Measurements from ENCODE around the gene SNAP25.

The SNAP25 gene

DNA sequence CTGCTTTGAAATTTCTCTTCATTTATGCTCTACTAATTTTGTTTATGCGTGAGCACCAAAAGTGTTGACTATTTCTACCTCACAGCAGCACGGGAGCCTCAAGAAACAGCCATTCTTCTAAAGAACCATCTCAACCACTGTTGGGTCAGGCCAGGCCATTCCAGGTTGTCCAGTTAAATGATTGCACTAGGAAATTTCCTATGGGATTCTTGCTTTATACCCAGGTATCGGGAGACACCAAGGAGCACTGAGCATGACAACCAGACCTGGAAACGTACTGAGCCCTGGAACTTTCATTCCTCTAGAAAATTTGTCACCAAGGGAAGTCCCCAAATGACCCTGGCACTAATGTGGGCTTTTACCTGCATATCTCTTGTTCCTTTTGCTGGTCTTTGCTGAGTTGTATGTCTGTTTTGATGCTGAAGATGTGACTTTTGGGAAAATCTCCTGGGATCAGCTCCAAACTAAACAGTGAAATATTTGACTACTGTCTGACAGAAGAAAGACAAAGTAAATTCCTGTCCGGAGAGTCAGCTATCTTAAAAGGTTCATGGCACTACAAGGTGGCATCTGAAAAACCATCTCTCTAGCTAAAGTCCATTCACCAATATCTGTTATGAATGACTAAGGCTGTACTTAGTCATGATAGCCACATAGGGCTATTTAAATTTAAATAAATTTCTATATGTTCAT lies 70.5 kb downstream of the SNAP25 start:
- Mint-ChIP-seq H3K9me3 (no peaks in the 10 kb centered on the region), H3K4me3 (no peak overlapping the region), H3K4me1 (no peaks in the 10 kb centered on the region), H3K27ac (no peak overlapping the region), H3K36me3 (no peaks in the 10 kb centered on the region), H3K27me3 (peaks cover 5% of the 10 kb centered on the region)
- DNase-seq (ENCODE audit: low spot score in 2 of 2) (no peak), ATAC-seq (ENCODE audit: low read depth) (no peak)

DNA sequence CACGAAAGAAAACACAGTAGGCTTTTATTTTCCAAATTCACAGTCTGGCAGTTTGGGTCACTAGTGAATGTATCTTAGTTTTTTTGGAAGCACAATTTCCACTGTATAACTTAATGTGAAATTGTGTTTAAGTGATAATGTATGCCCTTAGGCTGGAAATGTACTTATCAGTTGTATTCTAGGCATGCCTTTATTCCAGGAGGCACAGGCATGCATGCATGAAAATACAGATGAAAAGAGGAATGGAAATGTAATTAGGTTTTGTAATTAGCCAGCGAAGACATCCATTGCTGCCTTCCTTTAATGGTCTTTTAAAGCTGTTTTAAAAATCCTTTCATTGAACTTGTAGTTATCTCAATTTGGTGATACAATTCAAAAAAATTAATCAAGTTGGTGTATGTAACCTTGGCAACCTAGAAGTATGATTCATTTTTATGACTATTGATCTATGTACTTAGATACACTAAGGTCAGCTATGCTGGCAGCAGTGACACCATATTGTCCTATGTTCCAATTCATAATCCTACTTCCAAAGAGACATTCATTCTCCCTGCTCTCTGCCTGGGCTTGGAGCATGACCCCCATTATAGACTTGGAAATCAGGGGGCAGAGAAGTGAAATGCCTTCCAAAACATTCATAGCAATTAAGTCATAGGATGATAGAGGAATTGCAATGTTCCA lies 73.1 kb downstream of the SNAP25 start:
- Mint-ChIP-seq H3K9me3 (no peaks in the 10 kb centered on the region), H3K36me3 (no peaks in the 10 kb centered on the region), H3K27me3 (peaks cover 3% of the 10 kb centered on the region), H3K27ac (no peak overlapping the region), H3K4me1 (no peaks in the 10 kb centered on the region), H3K4me3 (no peak overlapping the region)
- DNase-seq (ENCODE audit: low spot score in 2 of 2), result no peak
- no peak for ATAC-seq (ENCODE audit: low read depth)

DNA sequence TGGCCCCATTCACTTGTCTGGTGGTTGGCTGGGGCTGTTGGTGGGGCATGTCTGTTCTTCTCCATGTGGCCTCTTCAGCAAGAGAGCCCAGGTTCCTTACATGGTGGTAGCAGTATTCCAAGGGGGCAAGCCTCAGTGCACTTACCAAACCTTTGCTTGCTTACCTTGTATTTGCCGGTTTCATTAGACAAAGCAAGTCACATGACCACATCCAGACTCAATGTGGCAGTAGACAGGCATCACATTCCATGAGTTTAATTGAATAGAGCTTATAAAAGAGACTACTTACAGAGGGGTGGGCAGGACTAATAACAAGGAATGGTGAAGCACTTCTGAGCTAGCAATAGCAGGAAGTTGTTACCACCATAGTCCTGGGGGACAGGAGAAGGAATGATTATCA lies 78.6 kb downstream of the SNAP25 start:
- DNase-seq (ENCODE audit: low spot score in 2 of 2) (no peak), ATAC-seq (ENCODE audit: low read depth) (no peak)
- Mint-ChIP-seq H3K27ac (no peak overlapping the region), H3K9me3 (peaks cover 5% of the 10 kb centered on the region), H3K27me3 (peaks cover 6% of the 10 kb centered on the region), H3K4me3 (no peak overlapping the region), H3K36me3 (no peaks in the 10 kb centered on the region), H3K4me1 (no peaks in the 10 kb centered on the region)

DNA sequence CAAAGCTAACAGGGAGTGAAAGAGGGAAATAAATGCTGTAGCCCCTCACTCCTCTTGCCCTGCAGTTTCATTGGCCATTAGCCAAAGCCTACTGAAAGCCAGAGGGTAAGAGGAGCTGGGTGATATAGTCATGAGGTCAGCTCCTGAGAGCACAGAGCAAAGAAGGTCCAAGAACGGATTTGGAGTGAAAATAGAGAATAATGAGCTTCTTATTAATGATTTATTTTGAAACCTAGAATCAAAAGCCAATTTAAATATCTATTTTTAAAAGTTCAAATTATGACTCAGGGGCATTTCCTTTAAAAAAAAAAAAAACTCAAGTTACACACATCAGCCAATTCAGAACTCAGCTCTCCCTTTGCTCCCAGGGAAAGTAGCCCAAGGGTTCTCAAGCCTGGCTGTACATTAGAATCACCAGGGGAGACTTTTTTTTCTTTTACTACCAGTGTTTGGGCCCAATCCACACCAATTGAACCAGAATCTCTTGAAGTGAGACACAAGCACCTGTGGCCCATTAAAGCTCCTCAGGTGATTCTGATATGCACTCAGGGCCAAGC lies 79.1 kb downstream of the SNAP25 start:
- no peaks in the 10 kb centered on the region for H3K4me1 Mint-ChIP-seq
- DNase-seq (ENCODE audit: low spot score in 2 of 2), result no peak
- H3K4me3 Mint-ChIP-seq, result no peak overlapping the region
- no peak overlapping the region for H3K27ac Mint-ChIP-seq
- H3K36me3 Mint-ChIP-seq, result no peaks in the 10 kb centered on the region
- H3K9me3 Mint-ChIP-seq, result peaks cover 5% of the 10 kb centered on the region
- peaks cover 2% of the 10 kb centered on the region for H3K27me3 Mint-ChIP-seq
- ATAC-seq (ENCODE audit: low read depth), result no peak

DNA sequence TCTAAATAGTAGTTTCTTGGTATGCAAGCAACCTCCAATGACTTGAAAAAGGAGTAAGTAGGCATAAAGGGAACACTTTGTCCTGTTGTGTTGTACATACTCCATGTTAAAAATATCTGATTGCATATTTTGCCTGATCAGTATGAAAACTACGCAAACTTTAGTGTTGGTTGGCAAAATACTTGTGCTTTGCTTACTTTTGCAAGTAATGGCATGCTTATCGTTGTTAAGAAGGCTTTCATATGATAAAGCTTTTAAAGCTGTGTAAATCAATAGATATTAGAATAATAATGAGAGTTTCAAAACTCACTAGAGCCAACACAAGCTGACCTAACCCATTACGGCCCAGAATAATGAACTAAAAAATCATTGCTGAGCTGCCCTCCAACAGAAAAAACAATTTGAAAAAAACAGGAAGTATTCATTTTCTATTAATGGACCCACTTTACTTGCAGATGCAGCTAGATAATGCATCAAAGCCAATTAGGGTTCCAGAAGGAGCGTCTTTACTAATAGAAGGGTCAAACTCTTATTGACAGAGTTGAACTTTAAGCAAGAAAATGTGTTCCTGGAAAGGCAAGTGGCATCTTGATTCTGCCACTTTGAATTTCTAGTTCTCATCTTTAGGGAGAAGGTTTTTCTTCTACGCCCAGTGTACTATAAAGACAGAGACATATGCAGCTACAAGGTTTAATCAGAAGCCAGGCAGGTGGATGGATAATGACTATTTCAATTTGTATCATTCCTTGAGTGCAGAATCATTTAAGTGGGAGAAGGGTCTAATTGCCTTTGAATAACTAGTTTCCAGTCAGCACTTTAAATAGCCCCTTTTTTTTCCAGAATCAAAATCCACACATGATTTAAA lies 82.2 kb downstream of the SNAP25 start:
- no peak for ATAC-seq (ENCODE audit: low read depth)
- Mint-ChIP-seq H3K36me3 (no peaks in the 10 kb centered on the region), H3K9me3 (peaks cover 5% of the 10 kb centered on the region), H3K4me3 (no peak overlapping the region), H3K4me1 (no peaks in the 10 kb centered on the region), H3K27me3 (peaks cover 2% of the 10 kb centered on the region), H3K27ac (no peak overlapping the region)
- DNase-seq (ENCODE audit: low spot score in 2 of 2), result no peak

DNA sequence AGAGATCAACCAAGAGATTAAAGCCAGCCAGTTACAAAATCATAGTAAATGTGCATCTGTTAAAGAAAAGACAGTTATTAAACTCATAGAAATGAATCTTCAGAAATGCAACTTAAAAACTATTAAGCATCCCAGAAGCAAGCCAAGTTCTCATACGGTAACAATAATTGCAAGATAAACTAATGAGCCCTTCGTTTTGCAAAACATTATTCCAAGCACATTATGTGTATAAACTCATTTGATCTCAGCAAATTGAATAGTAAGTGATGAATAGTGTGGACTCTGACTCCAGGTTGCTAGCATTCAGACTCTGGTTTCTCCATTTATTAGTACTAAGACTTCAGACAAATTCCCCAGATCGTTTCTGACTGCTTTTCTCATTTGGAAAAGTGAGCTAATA lies 85.2 kb downstream of the SNAP25 start:
- peaks cover 10% of the 10 kb centered on the region for H3K27me3 Mint-ChIP-seq
- H3K4me3 Mint-ChIP-seq, result no peak overlapping the region

DNA sequence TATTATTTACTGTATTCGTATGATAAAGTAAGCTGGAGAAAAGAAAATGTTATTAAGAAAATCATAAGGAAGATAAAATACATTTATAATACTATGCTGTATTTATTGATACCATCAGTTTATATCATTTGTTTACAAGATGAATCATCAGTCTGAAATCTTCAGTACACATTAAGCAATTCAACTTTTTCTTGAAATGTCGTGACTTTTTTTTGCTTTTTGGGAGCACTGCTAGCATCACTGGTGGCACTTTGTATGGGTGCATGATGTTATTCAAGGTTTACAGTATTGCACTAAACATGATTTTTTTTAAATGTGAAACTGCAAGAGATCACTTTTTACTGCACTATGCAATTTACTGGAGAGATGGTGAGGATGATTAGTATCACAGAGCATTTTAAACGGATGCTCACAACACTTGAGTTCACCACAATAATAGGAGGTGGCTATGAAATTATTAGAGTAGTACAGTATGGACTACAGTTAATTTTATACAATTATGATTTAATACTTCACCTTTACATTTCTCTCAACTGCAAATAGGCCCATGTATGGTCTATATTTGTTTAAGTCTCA lies 85.9 kb downstream of the SNAP25 start:
- Mint-ChIP-seq H3K27me3 (peaks cover 8% of the 10 kb centered on the region), H3K9me3 (peaks cover 3% of the 10 kb centered on the region), H3K36me3 (peaks cover 3% of the 10 kb centered on the region), H3K4me3 (no peak overlapping the region), H3K27ac (no peak overlapping the region), H3K4me1 (peaks cover 2% of the 10 kb centered on the region)
- DNase-seq (ENCODE audit: low spot score in 2 of 2), result no peak
- no peak for ATAC-seq (ENCODE audit: low read depth)

More for the DNA sequence above, 85.2 kb downstream of the SNAP25 start:
- Mint-ChIP-seq H3K27ac (no peak overlapping the region), H3K36me3 (peaks cover 3% of the 10 kb centered on the region), H3K4me1 (peaks cover 2% of the 10 kb centered on the region), H3K9me3 (peaks cover 5% of the 10 kb centered on the region)
- no peak for DNase-seq (ENCODE audit: low spot score in 2 of 2)
- ATAC-seq (ENCODE audit: low read depth), result no peak

DNA sequence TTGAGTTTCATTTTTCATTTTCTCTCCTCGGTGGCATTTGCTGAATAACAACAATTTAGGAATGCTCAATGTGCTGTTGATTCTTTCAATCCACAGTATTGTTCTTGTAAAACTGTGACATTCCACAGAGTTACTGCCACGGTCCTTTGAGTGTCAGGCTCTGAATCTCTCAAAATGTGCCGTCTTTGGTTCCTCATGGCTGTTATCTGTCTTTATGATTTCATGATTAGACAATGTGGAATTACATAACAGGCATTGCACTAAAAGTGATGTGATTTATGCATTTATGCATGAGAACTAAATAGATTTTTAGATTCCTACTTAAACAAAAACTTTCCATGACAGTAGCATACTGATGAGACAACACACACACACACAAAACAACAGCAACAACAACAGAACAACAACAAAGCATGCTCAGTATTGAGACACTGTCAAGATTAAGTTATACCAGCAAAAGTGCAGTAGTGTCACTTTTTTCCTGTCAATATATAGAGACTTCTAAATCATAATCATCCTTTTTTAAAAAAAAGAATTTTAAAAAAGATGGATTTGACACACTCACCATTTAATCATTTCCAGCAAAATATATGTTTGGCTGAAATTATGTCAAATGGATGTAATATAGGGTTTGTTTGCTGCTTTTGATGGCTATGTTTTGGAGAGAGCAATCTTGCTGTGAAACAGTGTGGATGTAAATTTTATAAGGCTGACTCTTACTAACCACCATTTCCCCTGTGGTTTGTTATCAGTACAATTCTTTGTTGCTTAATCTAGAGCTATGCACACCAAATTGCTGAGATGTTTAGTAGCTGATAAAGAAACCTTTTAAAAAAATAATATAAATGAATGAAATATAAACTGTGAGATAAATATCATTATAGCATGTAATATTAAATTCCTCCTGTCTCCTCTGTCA lies 88.1 kb downstream of the SNAP25 start:
- DNase-seq (ENCODE audit: low spot score in 2 of 2) (no peak), ATAC-seq (ENCODE audit: low read depth) (no peak)
- Mint-ChIP-seq H3K36me3 (peaks cover 3% of the 10 kb centered on the region), H3K4me1 (peaks cover 2% of the 10 kb centered on the region), H3K27ac (no peak overlapping the region), H3K27me3 (peaks cover 9% of the 10 kb centered on the region), H3K4me3 (no peak overlapping the region), H3K9me3 (peaks cover 3% of the 10 kb centered on the region)

DNA sequence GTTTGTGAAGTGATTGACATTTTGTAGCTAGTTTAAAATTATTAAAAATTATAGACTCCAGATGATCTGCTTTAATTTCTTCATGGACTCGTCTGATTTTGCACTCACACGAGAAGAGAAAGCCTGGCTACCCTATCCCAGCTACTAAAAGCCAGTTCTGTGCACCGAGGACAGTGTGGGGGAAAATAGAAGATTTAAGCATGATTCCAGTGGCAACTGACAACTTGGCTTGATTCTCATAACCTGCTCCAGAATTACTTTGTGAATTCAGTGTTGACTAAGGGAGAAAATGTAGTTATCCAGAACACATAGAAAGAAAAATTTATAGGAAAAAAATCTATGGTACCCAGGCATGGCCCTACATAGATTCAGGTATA lies 88.7 kb downstream of the SNAP25 start:
- Mint-ChIP-seq H3K27ac (no peak overlapping the region), H3K27me3 (peaks cover 9% of the 10 kb centered on the region), H3K4me3 (no peak overlapping the region), H3K9me3 (peaks cover 3% of the 10 kb centered on the region), H3K36me3 (peaks cover 3% of the 10 kb centered on the region), H3K4me1 (peaks cover 2% of the 10 kb centered on the region)
- DNase-seq (ENCODE audit: low spot score in 2 of 2) (no peak), ATAC-seq (ENCODE audit: low read depth) (no peak)

DNA sequence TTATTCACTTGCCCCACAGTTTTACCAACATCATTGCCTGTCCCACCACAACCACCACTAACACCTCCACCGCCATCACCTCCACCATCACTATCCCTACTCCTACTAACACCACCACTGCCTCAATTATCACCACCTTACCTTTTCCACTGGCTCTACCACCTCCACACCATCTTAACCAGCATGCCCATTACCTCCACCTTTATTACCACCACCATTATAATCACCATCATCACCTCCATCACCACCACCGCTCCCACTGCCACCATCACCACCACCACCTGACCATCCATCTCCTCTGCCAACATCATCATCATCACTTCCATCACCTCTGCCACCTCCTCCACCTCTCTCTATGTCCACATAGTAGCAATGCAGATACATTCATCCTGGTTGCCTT lies 90.0 kb downstream of the SNAP25 start:
- ATAC-seq (ENCODE audit: low read depth), result no peak
- no peak overlapping the region for H3K27ac Mint-ChIP-seq
- no peak overlapping the region for H3K4me3 Mint-ChIP-seq
- peaks cover 3% of the 10 kb centered on the region for H3K36me3 Mint-ChIP-seq
- H3K27me3 Mint-ChIP-seq, result peaks cover 9% of the 10 kb centered on the region
- peaks cover 3% of the 10 kb centered on the region for H3K9me3 Mint-ChIP-seq
- no peak for DNase-seq (ENCODE audit: low spot score in 2 of 2)
- H3K4me1 Mint-ChIP-seq, result peaks cover 2% of the 10 kb centered on the region

DNA sequence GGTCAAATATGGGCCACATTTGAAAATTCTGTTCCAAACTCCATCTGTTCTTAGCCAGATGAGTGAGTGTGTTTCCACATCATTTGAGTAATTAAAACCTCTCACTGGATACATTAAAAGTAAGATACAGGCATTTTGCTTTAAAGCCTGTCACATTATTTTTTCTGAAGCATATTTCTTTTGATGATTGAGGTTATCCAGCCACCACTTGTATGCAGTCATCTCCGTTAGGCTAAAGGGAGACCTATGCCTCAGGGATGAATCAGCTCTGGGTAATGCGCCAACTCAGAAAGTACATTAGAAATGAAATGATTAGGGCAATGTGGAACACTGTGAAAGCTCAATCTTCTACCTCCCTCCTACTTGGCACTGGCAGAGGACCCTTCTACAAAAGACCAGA lies 90.7 kb downstream of the SNAP25 start:
- ATAC-seq (ENCODE audit: low read depth) (no peak), DNase-seq (ENCODE audit: low spot score in 2 of 2) (no peak)
- H3K4me1 Mint-ChIP-seq, result peaks cover 2% of the 10 kb centered on the region
- peaks cover 3% of the 10 kb centered on the region for H3K9me3 Mint-ChIP-seq
- H3K27me3 Mint-ChIP-seq, result peaks cover 9% of the 10 kb centered on the region
- H3K4me3 Mint-ChIP-seq, result no peak overlapping the region
- H3K36me3 Mint-ChIP-seq, result peaks cover 3% of the 10 kb centered on the region
- no peak overlapping the region for H3K27ac Mint-ChIP-seq

DNA sequence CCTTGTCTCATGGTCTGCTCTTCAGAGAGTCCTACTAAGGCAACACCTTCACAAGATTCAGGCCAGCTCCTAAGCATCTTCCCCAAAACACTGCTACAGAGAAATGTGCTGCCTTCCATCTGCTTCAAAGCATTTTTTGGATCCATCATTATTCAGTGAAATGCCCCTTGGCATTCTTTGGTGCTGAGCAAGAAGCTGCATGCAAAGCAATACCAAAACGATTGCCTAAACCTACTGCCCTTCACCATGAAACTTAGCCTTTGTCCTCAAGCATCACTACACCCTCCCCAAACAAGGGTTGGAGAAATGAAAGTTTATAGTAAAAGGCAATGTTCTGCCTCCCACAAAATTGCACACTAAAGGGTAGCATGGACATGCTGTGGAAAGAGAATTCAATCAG lies 93.5 kb downstream of the SNAP25 start:
- Mint-ChIP-seq H3K9me3 (peaks cover 10% of the 10 kb centered on the region), H3K27me3 (peaks cover 6% of the 10 kb centered on the region), H3K36me3 (peaks cover 3% of the 10 kb centered on the region), H3K27ac (no peak overlapping the region), H3K4me3 (no peak overlapping the region), H3K4me1 (peaks cover 2% of the 10 kb centered on the region)
- DNase-seq (ENCODE audit: low spot score in 2 of 2), result no peak
- no peak for ATAC-seq (ENCODE audit: low read depth)

DNA sequence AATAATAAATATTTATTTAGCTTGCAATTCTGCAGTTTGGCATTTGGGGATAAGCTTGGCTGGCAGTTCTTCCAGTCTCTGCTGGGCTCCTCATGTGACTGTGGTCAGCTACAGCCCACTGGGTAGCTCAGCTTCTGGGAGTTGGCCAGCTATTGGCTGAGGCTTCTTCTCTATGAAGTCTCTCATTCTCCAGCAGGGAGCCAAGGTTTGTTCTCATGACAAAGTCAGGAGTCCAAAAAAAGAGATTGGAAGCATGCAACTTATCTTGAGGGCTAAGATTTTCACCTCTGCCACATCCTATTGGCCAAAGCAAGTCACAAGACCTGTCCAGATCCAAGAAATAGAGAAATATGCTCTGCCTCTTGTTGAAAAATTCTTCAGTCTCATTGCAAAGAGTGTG lies 94.6 kb downstream of the SNAP25 start:
- H3K9me3 Mint-ChIP-seq, result peaks cover 12% of the 10 kb centered on the region
- H3K4me1 Mint-ChIP-seq, result peaks cover 2% of the 10 kb centered on the region
- H3K27me3 Mint-ChIP-seq, result peaks cover 6% of the 10 kb centered on the region
- H3K4me3 Mint-ChIP-seq, result no peak overlapping the region
- ATAC-seq (ENCODE audit: low read depth) (no peak), DNase-seq (ENCODE audit: low spot score in 2 of 2) (no peak)
- H3K27ac Mint-ChIP-seq, result no peak overlapping the region
- H3K36me3 Mint-ChIP-seq, result peaks cover 3% of the 10 kb centered on the region

Measured in memory B cell (primary cell).